Astrocyte (in vitro differentiated cells and primary cell): ENCODE data around the gene ARSJ. TPM values are rescaled to one million over a fixed set of nuclear protein-coding genes. Genes with fewer than 3 reads are reported as not detected.

Experiments used
- DNase-seq: peaks from one replicate; pipeline ENCODE4 v3.0.0-alpha.2; 2010; ENCODE audit warnings: low read depth
- FAIRE-seq: peaks from 2 replicates; lab custom pipeline; 2011; peaks lifted over from hg19 to GRCh38; lab: Jason Lieb, UNC
- H2AFZ ChIP-seq: 2 replicates; pipeline ENCODE4 v1.6.0; 2012; ENCODE audit warnings: low read depth, low read length, inconsistent platforms
- H3K27ac ChIP-seq: 2 replicates; pipeline ENCODE4 v1.5.1; 2011; ENCODE audit warnings: low read depth, low read length, inconsistent platforms
- H3K27me3 ChIP-seq: 2 replicates; pipeline ENCODE4 v1.6.0; 2011; ENCODE audit warnings: low read length, inconsistent platforms; ENCODE audit not compliant: insufficient read depth
- H3K36me3 ChIP-seq: 2 replicates; pipeline ENCODE4 v1.5.1; 2011; ENCODE audit warnings: low read length, inconsistent platforms; ENCODE audit not compliant: insufficient read depth
- H3K4me1 ChIP-seq: 2 replicates; pipeline ENCODE4 v1.5.1; 2011; ENCODE audit warnings: low read length, inconsistent platforms; ENCODE audit not compliant: insufficient read depth
- H3K4me2 ChIP-seq: 2 replicates; pipeline ENCODE4 v1.6.0; 2012; ENCODE audit warnings: low read length, inconsistent platforms
- H3K4me3 ChIP-seq: 2 replicates; pipeline ENCODE4 v1.5.1; 2011; ENCODE audit warnings: low read depth, mild to moderate bottlenecking, low read length, inconsistent platforms; ENCODE audit not compliant: insufficient read depth
- H3K79me2 ChIP-seq: 2 replicates; pipeline ENCODE4 v1.6.0; 2012; ENCODE audit warnings: mild to moderate bottlenecking, low read length, inconsistent platforms; ENCODE audit not compliant: insufficient read depth
- H3K9ac ChIP-seq: 2 replicates; pipeline ENCODE4 v1.6.0; 2012; ENCODE audit warnings: mild to moderate bottlenecking, low read length, inconsistent platforms
- H3K9me3 ChIP-seq: 2 replicates; pipeline ENCODE4 v1.5.1; 2012; ENCODE audit warnings: low read depth, mild to moderate bottlenecking, low read length, inconsistent platforms; ENCODE audit not compliant: insufficient read depth
- H4K20me1 ChIP-seq: 2 replicates; pipeline ENCODE4 v1.6.0; 2012; ENCODE audit warnings: low read length, inconsistent platforms; ENCODE audit not compliant: insufficient read depth
- H3K27ac Mint-ChIP-seq: one replicate; pipeline ENCODE4 v1.8.0; 2021; ENCODE audit warnings: mild to moderate bottlenecking, mixed read lengths; ENCODE audit not compliant: unreplicated experiment
- H3K27me3 Mint-ChIP-seq: one replicate; pipeline ENCODE4 v1.8.0; 2021; ENCODE audit warnings: low read depth, mixed read lengths; ENCODE audit not compliant: unreplicated experiment
- H3K36me3 Mint-ChIP-seq: one replicate; pipeline ENCODE4 v1.8.0; 2021; ENCODE audit warnings: low read depth, mixed read lengths; ENCODE audit not compliant: unreplicated experiment
- H3K4me1 Mint-ChIP-seq: one replicate; pipeline ENCODE4 v1.8.0; 2021; ENCODE audit warnings: low read depth, mixed read lengths; ENCODE audit not compliant: unreplicated experiment
- H3K4me3 Mint-ChIP-seq: one replicate; pipeline ENCODE4 v1.8.0; 2021; ENCODE audit warnings: mild to moderate bottlenecking, moderate library complexity, mixed read lengths; ENCODE audit not compliant: unreplicated experiment
- H3K9me3 Mint-ChIP-seq: one replicate; pipeline ENCODE4 v1.8.0; 2021; ENCODE audit warnings: mild to moderate bottlenecking, mixed read lengths; ENCODE audit not compliant: unreplicated experiment
- EZH2 ChIP-seq: IDR thresholded peaks from 2 replicates; pipeline ENCODE4 v1.6.1; 2012; ENCODE audit warnings: mild to moderate bottlenecking, low read length, inconsistent platforms; ENCODE audit not compliant: insufficient read depth
- total RNA-seq: library from RNA; stranded (reverse); gene quantifications from 2 replicates; pipeline ENCODE4 v1.2.1, GENCODE V29; 2021
- TF ChIP-seq, protein P1 (sequence below): IDR thresholded peaks from 2 replicates; pipeline ENCODE4 v1.5.1; 2011; ENCODE audit warnings: low read depth, mild to moderate bottlenecking, inconsistent platforms, low read length, moderate library complexity; ENCODE audit not compliant: insufficient read depth

The ARSJ gene
- total RNA-seq, 1 donor from 2014 or later = 66.5 TPM

DNA sequence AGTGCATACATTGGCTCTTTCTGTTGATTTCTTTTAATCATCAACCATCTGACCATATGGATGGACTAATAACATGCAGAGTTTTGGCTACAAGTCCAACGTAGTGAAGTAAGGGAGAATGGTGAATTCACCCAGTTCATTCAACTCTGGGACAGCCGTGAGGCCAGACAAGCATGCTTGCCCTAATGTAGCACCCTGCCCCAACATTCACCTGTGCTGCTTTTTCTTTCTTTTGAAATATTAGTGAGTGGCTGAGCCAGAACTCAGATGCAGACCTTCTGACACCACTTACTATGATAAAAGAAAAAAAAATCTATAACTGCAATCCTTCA lies 17.5 kb downstream of the ARSJ start:
- no peaks in the 10 kb centered on the region for H3K27me3 ChIP-seq
- Mint-ChIP-seq H3K4me1 (peaks cover 41% of the 10 kb centered on the region), H3K27ac (peak overlapping the region; percentile 56), H3K36me3 (peaks cover 20% of the 10 kb centered on the region), H3K9me3 (no peaks in the 10 kb centered on the region), H3K4me3 (no peak overlapping the region), H3K27me3 (no peaks in the 10 kb centered on the region)
- peaks cover 45% of the 10 kb centered on the region for H3K4me1 ChIP-seq
- H3K27ac ChIP-seq = peak overlapping the region; percentile 89
- H4K20me1 ChIP-seq = peaks cover 15% of the 10 kb centered on the region
- peaks cover 90% of the 10 kb centered on the region for H3K79me2 ChIP-seq
- H3K9me3 ChIP-seq = no peaks in the 10 kb centered on the region
- H2AFZ ChIP-seq = no peak overlapping the region
- no peak overlapping the region for H3K9ac ChIP-seq
- FAIRE-seq (no peak), DNase-seq (no peak)
- no peak overlapping the region for H3K4me3 ChIP-seq
- peak overlapping the region; percentile 63 for H3K4me2 ChIP-seq
- H3K36me3 ChIP-seq = peaks cover 9% of the 10 kb centered on the region
- no peak for TF ChIP-seq EZH2
- TF ChIP-seq, protein P1, sequence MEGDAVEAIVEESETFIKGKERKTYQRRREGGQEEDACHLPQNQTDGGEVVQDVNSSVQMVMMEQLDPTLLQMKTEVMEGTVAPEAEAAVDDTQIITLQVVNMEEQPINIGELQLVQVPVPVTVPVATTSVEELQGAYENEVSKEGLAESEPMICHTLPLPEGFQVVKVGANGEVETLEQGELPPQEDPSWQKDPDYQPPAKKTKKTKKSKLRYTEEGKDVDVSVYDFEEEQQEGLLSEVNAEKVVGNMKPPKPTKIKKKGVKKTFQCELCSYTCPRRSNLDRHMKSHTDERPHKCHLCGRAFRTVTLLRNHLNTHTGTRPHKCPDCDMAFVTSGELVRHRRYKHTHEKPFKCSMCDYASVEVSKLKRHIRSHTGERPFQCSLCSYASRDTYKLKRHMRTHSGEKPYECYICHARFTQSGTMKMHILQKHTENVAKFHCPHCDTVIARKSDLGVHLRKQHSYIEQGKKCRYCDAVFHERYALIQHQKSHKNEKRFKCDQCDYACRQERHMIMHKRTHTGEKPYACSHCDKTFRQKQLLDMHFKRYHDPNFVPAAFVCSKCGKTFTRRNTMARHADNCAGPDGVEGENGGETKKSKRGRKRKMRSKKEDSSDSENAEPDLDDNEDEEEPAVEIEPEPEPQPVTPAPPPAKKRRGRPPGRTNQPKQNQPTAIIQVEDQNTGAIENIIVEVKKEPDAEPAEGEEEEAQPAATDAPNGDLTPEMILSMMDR = no peak

DNA sequence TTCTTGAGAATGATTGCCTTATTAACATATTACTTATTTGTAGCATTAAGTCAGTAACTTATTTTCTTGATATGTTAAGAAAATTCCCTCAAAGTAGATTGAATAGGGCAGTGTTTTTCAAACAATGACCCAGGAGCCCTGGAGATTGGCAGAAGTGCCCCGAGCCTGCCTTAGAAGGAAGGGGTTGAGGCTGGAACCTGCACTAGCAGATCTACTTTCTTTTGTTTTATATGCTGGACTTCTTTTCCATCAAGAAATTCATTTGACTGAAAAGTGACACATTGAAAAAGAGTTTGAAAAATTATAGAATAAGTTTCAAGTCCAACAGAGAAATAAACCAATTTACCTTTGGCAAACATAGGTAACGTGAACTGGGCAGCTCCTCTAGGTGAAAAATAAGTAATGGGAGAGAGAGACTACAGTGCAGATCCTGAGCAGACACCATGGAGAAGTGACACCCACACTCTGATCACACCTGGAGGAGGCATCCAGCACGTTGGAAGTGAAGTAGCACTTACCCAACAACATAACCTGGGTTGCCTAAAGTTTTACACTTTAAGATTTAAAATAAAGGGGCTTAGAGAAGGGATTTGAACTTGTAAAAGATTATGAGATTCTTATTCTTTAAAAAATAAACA lies 18.6 kb downstream of the ARSJ start:
- peak overlapping the region; percentile 65 for H3K4me3 Mint-ChIP-seq
- TF ChIP-seq, protein P1 = no peak
- H3K27ac ChIP-seq = peak overlapping the region; percentile 89
- peak overlapping the region; percentile 97 for H3K27ac Mint-ChIP-seq
- H3K36me3 ChIP-seq = peaks cover 17% of the 10 kb centered on the region
- no peaks in the 10 kb centered on the region for H3K9me3 ChIP-seq
- H3K4me3 ChIP-seq = no peak overlapping the region
- no peaks in the 10 kb centered on the region for H3K9me3 Mint-ChIP-seq
- no peaks in the 10 kb centered on the region for H3K27me3 Mint-ChIP-seq
- H3K4me2 ChIP-seq = peak overlapping the region; percentile 63
- DNase-seq (no peak), FAIRE-seq (no peak)
- peaks cover 13% of the 10 kb centered on the region for H3K36me3 Mint-ChIP-seq
- peaks cover 90% of the 10 kb centered on the region for H3K79me2 ChIP-seq
- no peak overlapping the region for H2AFZ ChIP-seq
- H3K27me3 ChIP-seq = no peaks in the 10 kb centered on the region
- H3K4me1 Mint-ChIP-seq = peaks cover 45% of the 10 kb centered on the region
- peaks cover 45% of the 10 kb centered on the region for H3K4me1 ChIP-seq
- peak overlapping the region; percentile 24 for H3K9ac ChIP-seq
- peaks cover 12% of the 10 kb centered on the region for H4K20me1 ChIP-seq

DNA sequence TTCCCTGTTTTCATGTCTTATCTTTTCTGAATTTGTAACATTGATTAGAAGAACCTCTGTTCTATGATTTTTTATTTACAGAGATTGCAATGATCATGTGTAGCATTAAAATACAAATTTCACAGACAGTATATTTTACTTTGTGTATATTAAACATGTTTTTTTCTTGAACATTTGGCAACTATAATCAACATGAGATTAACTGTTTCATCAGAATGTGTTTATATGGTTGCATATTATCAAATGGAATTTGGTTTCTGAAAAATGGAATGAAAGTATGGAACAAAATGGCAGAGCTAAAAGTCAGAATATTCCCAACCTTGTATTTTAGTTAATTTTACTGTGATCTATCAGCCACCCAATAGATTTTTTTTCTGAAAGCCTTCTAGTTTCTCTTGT lies 19.9 kb downstream of the ARSJ start:
- H3K36me3 Mint-ChIP-seq = peaks cover 15% of the 10 kb centered on the region
- H3K4me2 ChIP-seq = peak overlapping the region; percentile 63
- DNase-seq (no peak), FAIRE-seq (peak; percentile 34)
- H2AFZ ChIP-seq = no peak overlapping the region
- TF ChIP-seq, protein P1 = no peak
- TF ChIP-seq EZH2 = no peak
- H3K27ac Mint-ChIP-seq = peak overlapping the region; percentile 97
- peaks cover 90% of the 10 kb centered on the region for H3K79me2 ChIP-seq
- peak overlapping the region; percentile 67 for H3K4me3 Mint-ChIP-seq
- H4K20me1 ChIP-seq = peaks cover 12% of the 10 kb centered on the region
- peaks cover 19% of the 10 kb centered on the region for H3K36me3 ChIP-seq
- no peaks in the 10 kb centered on the region for H3K9me3 Mint-ChIP-seq
- peak overlapping the region; percentile 89 for H3K27ac ChIP-seq
- H3K4me3 ChIP-seq = peak overlapping the region; percentile 11
- no peaks in the 10 kb centered on the region for H3K9me3 ChIP-seq
- H3K9ac ChIP-seq = peak overlapping the region; percentile 66
- H3K27me3 ChIP-seq = no peaks in the 10 kb centered on the region
- H3K4me1 ChIP-seq = peaks cover 47% of the 10 kb centered on the region
- no peaks in the 10 kb centered on the region for H3K27me3 Mint-ChIP-seq
- H3K4me1 Mint-ChIP-seq = peaks cover 47% of the 10 kb centered on the region
